Suprapubic skin (tissue), 4 donors: ENCODE data around the gene PGAP6.

ENCODE experiments used
- CTCF ChIP-seq, 2 donors: fragments of 200-600 bp in 1 of 2; fragments of 450-650 bp in 1 of 2; sonication (generic) in 1 of 2; IDR thresholded peaks; one replicate each; pipeline ENCODE4 v1.5.1; 2016 to 2019; ENCODE audit warnings: antibody characterized with exemption in 2 of 2, mild to moderate bottlenecking in 1 of 2, moderate library complexity in 1 of 2
- EP300 ChIP-seq: sonication (generic); formaldehyde crosslinking; IDR thresholded peaks from one replicate; pipeline ENCODE4 v1.6.1; 2017; ENCODE audit warnings: antibody characterized with exemption
- POLR2A ChIP-seq, 2 donors: fragments of 450-650 bp; IDR thresholded peaks; one replicate each; pipeline ENCODE4 v1.6.1; 2017; ENCODE audit warnings: antibody characterized with exemption in 2 of 2, mild to moderate bottlenecking in 2 of 2, moderate library complexity in 2 of 2
- POLR2AphosphoS5 ChIP-seq, 3 donors: sonication (generic); formaldehyde crosslinking; IDR thresholded peaks; one replicate each; pipeline ENCODE4 v1.6.1; 2017; ENCODE audit warnings: antibody characterized with exemption in 3 of 3

GRCh38 chr16:347203-347602 is 34.6 kb downstream of the PGAP6 start:
- no peak for TF ChIP-seq CTCF (IDR thresholded peaks at IDR 0.05)
- TF ChIP-seq POLR2AphosphoS5 (IDR thresholded peaks at IDR 0.05), result no peak
- TF ChIP-seq POLR2A (IDR thresholded peaks at IDR 0.05), result no peak
- TF ChIP-seq EP300, result no peak
